Stomach (tissue), 9 donors: ENCODE results near the gene WNT8A. TPM values are rescaled to one million over a fixed set of nuclear protein-coding genes. Genes with fewer than 3 reads are reported as not detected.

Experiments used
- DNase-seq, 2 donors: peaks; one replicate each; pipeline versions ENCODE4 v3.0.0 to v3.0.0-alpha.2; 2013 to 2019
- H3K27ac ChIP-seq, 5 donors: fragments of 200-600 bp in 4 of 5; sonication (generic) in 4 of 5; one replicate each; pipeline ENCODE4 v1.5.1; 2013 to 2019; ENCODE audit warnings: mild to moderate bottlenecking in 1 of 5, moderate library complexity in 1 of 5
- H3K27me3 ChIP-seq, 3 donors: fragments of 200-600 bp; sonication (generic); one replicate each; pipeline ENCODE4 v1.5.1; 2017 to 2019; ENCODE audit warnings: mixed run types in 1 of 3
- H3K36me3 ChIP-seq, 4 donors: fragments of 200-600 bp; sonication (generic); 1 replicate in 3 of 4; 2 replicates in 1 of 4; pipeline ENCODE4 v1.5.1; 2016 to 2019
- H3K4me1 ChIP-seq, 4 donors: fragments of 200-600 bp; sonication (generic); one replicate each; pipeline ENCODE4 v1.5.1; 2016 to 2019
- H3K4me3 ChIP-seq, 4 donors: fragments of 200-600 bp; sonication (generic) in 3 of 4; one replicate each; pipeline ENCODE4 v1.5.1; 2016 to 2019; ENCODE audit warnings: mild to moderate bottlenecking in 1 of 4
- H3K9me3 ChIP-seq, 4 donors: fragments of 200-600 bp; sonication (generic); one replicate each; pipeline ENCODE4 v1.5.1; 2016 to 2019
- EP300 ChIP-seq: sonication (generic); formaldehyde crosslinking; IDR thresholded peaks from one replicate; pipeline ENCODE4 v1.6.1; 2017; ENCODE audit warnings: antibody characterized with exemption
- POLR2A ChIP-seq, 4 donors: fragments of 450-650 bp; IDR thresholded peaks; one replicate each; pipeline ENCODE4 v1.6.1; 2016; ENCODE audit warnings: antibody characterized with exemption in 4 of 4, control low read depth in 2 of 4, mild to moderate bottlenecking in 1 of 4, moderate library complexity in 1 of 4
- POLR2AphosphoS5 ChIP-seq, 3 donors: sonication (generic); formaldehyde crosslinking; IDR thresholded peaks; one replicate each; pipeline ENCODE4 v1.6.1; 2016; ENCODE audit warnings: antibody characterized with exemption in 3 of 3
- WGBS, 5 donors: extraction: QIAGEN DNeasy Blood & Tissue Kit in 3 of 5; methylation state at CpG; one replicate each; pipeline versions ENCODE4 v1.1.5 to v1.1.7; 2013 to 2018; 5-methylcytosine and 5-hydroxymethylcytosine counted together
- intact Hi-C: fragments of 100-400 bp; cut with DNase I; formaldehyde crosslinking; loops from one replicate; pipeline ENCODE4 v1.15.1; 2023; ENCODE audit warnings: low total_unique reads
- polyA plus RNA-seq, 3 donors: library from polyadenylated mRNA; stranded (reverse); fragments of 200-250 nt; gene quantifications; one replicate each; pipeline ENCODE4 v1.2.3, GENCODE V29; 2013
- total RNA-seq, 5 donors: library from RNA; depleted of rRNA; stranded (reverse); fragments of >200 nt; gene quantifications; one replicate each; pipeline versions ENCODE4 v1.1.0 to v1.2.3, GENCODE V29; 2014 to 2016
- TF ChIP-seq, protein P1 (sequence below), 7 experiments: fragments of 450-650 bp in 4 of 7; fragments of 200-600 bp in 3 of 7; sonication (generic) in 3 of 7; IDR thresholded peaks; one replicate each; pipeline ENCODE4 v1.5.1; 2016 to 2019; ENCODE audit warnings: antibody characterized with exemption in 7 of 7, control low read depth in 2 of 7, mild to moderate bottlenecking in 1 of 7
- donor health status: healthy with polysubstance abuse.
- donor health status: Bipolar disorder and iron deficiency.
- donor health status: healthy.

The WNT8A gene
- total and polyA plus RNA-seq, 8 donors = not detected

DNA sequence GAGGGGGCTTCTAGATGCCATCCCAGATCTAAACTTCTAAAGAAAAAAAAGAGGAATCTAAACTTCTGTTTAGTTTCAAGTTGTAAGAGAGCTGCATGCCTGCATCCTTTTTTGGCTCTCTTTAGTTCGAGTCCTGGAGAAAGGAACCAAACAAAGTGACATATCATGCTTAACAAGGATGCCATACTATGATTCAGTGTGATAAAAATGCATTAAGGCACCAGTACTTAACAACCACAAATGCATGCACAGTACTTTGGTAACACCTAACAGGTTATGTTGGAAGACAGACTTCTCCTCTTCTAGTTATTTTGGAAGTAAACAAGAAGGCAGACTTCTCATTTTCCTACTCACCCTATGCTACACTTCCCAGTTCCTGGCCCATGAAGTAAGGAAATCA lies 28.1 kb downstream of the WNT8A start:
- Histone ChIP-seq H3K4me3 (no peak overlapping the region), H3K27ac (no peak overlapping the region), H3K4me1 (peaks cover 0 to 12% (median 3%) of the 10 kb centered on the region in 4 donors), H3K36me3 (no peaks in the 10 kb centered on the region), H3K9me3 (no peaks in the 10 kb centered on the region), H3K27me3 (peaks cover 0 to 4% (median 0%) of the 10 kb centered on the region in 3 donors)
- DNase-seq = no peak
- TF ChIP-seq EP300 = no peak
- TF ChIP-seq, protein P1, sequence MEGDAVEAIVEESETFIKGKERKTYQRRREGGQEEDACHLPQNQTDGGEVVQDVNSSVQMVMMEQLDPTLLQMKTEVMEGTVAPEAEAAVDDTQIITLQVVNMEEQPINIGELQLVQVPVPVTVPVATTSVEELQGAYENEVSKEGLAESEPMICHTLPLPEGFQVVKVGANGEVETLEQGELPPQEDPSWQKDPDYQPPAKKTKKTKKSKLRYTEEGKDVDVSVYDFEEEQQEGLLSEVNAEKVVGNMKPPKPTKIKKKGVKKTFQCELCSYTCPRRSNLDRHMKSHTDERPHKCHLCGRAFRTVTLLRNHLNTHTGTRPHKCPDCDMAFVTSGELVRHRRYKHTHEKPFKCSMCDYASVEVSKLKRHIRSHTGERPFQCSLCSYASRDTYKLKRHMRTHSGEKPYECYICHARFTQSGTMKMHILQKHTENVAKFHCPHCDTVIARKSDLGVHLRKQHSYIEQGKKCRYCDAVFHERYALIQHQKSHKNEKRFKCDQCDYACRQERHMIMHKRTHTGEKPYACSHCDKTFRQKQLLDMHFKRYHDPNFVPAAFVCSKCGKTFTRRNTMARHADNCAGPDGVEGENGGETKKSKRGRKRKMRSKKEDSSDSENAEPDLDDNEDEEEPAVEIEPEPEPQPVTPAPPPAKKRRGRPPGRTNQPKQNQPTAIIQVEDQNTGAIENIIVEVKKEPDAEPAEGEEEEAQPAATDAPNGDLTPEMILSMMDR (IDR thresholded peaks at IDR 0.05) = no peak
- no peak for TF ChIP-seq POLR2A (IDR thresholded peaks at IDR 0.05)
- TF ChIP-seq POLR2AphosphoS5 (IDR thresholded peaks at IDR 0.05) = no peak
- intact Hi-C loops = no loop called here
- 13 to 50% (median 42%) methylated on average over 1 of the region's 1 CpG for WGBS, 5 donors

DNA sequence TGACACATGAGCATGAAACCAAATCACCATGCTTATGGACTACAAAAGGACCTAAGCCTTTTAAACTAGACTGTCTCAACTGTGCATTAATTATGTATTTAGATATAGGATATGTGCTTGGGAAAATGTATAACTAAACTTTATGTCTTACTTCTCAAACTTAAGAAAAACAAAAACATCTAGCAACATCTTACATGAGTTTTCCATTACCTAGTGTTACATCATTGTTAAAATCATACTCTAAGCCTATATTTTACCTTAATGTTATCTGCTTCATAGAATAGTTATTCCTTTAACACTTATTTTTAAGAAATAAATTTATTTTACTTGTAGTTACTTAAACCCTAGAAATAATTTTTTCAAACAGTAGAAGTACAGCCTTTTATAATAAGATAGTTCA lies 31.4 kb downstream of the WNT8A start:
- intact Hi-C loops = no loop called here
- no peak overlapping the region for H3K27ac ChIP-seq
- H3K4me1 ChIP-seq = peaks cover 0 to 6% (median 0%) of the 10 kb centered on the region in 4 donors
- no peaks in the 10 kb centered on the region for H3K9me3 ChIP-seq
- no peaks in the 10 kb centered on the region for H3K36me3 ChIP-seq
- no peak overlapping the region for H3K4me3 ChIP-seq
- no peak for DNase-seq
- H3K27me3 ChIP-seq = peaks cover 0 to 4% (median 0%) of the 10 kb centered on the region in 3 donors
- TF ChIP-seq POLR2AphosphoS5 (IDR thresholded peaks at IDR 0.05) = no peak
- TF ChIP-seq, protein P1 (IDR thresholded peaks at IDR 0.05) = no peak
- TF ChIP-seq EP300 = no peak
- no peak for TF ChIP-seq POLR2A (IDR thresholded peaks at IDR 0.05)

DNA sequence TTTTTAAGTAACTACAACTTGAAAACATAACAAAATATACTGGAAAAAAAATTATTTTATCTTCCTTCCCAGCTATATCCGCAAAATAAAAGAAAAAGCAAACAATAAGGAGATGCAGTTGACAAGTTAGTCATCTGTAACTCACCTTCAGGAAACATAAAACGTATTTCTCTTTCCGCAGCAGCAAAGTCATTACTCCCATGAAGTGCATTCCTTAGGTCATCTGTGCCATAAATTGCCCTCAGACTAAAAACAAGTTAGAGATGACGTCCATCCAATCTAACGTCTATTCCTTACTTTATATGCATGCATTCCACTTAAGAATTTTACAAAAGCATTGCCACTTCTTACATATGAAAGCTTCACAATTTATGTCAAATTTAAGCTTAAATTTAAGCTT lies 44.5 kb downstream of the WNT8A start:
- DNase-seq = no peak
- Histone ChIP-seq H3K27ac (no peak overlapping the region), H3K36me3 (no peaks in the 10 kb centered on the region), H3K4me3 (no peak overlapping the region), H3K9me3 (no peaks in the 10 kb centered on the region), H3K27me3 (peaks cover 0 to 4% (median 0%) of the 10 kb centered on the region in 3 donors), H3K4me1 (no peaks in the 10 kb centered on the region)
- TF ChIP-seq POLR2AphosphoS5 (IDR thresholded peaks at IDR 0.05) (no peak), POLR2A (IDR thresholded peaks at IDR 0.05) (no peak), EP300 (no peak)
- TF ChIP-seq, protein P1 (IDR thresholded peaks at IDR 0.05) = no peak
- intact Hi-C loops = no loop called here
- WGBS, 5 donors = 61 to 65% (median 63%) methylated on average over 5 of the region's 5 CpGs

DNA sequence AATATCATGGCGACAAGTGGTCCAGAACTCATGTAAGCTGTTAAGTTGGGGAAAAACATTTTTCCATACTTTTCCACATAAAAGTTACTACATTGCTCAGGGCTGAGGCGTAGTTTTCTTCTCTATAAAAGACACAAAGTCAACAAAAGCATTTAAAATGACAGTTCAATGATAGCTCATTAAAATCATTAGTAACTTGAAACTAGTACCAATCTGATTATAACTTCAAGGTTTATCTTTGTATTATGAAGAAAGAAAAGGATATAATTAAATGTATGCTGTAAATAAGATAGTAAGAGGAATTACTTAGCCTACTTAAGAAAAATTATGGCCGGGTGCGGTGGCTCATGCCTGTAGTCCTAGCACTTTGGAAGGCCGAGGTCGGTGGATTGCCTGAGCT lies 45.5 kb downstream of the WNT8A start:
- 88 to 93% (median 90%) methylated on average over 6 of the region's 6 CpGs for WGBS, 5 donors
- TF ChIP-seq POLR2AphosphoS5 (IDR thresholded peaks at IDR 0.05) = no peak
- TF ChIP-seq EP300 = no peak
- no peak for TF ChIP-seq POLR2A (IDR thresholded peaks at IDR 0.05)
- TF ChIP-seq, protein P1 (IDR thresholded peaks at IDR 0.05) = no peak
- no peak for DNase-seq
- H3K9me3 ChIP-seq = no peaks in the 10 kb centered on the region
- H3K4me1 ChIP-seq = no peaks in the 10 kb centered on the region
- intact Hi-C loops = no loop called here
- H3K27me3 ChIP-seq = peaks cover 0 to 4% (median 0%) of the 10 kb centered on the region in 3 donors
- H3K36me3 ChIP-seq = no peaks in the 10 kb centered on the region
- no peak overlapping the region for H3K27ac ChIP-seq
- no peak overlapping the region for H3K4me3 ChIP-seq
